ENCODE measurements around the gene PSMD6. TPM values are rescaled to one million over a fixed set of nuclear protein-coding genes. Genes with fewer than 3 reads are reported as not detected.
A peak's percentile ranks its signal among the peaks of the same experiment; 100 is the strongest.

The PSMD6 gene
- total RNA-seq, 1 experiment from 2014 or later: 62.7 TPM

DNA sequence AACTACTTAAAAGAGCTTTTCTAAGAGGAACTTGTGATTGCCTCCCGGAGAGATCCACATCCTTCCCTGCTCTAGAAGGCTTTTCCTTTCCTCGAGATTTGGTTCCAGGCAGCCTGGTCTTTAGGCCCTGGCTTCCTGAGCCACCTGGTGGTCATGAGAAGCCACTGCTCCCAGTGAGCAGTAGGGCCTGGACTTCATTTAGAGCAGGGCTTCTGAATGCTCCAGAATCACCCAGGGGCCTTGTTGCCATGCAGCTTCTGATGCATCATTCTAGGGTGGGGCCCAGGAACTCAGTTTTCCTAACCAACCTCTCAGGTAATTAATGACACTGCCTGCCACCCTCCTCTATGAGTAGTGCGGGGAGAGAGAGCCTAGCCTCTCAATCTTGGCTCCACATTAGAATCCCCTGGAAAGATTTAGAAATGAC is 29.6 kb downstream of the PSMD6 start:
- peak overlapping the region; percentile 23 for H3K27ac Mint-ChIP-seq (ENCODE audit: low read depth, unreplicated experiment)
- TF ChIP-seq, protein P1, sequence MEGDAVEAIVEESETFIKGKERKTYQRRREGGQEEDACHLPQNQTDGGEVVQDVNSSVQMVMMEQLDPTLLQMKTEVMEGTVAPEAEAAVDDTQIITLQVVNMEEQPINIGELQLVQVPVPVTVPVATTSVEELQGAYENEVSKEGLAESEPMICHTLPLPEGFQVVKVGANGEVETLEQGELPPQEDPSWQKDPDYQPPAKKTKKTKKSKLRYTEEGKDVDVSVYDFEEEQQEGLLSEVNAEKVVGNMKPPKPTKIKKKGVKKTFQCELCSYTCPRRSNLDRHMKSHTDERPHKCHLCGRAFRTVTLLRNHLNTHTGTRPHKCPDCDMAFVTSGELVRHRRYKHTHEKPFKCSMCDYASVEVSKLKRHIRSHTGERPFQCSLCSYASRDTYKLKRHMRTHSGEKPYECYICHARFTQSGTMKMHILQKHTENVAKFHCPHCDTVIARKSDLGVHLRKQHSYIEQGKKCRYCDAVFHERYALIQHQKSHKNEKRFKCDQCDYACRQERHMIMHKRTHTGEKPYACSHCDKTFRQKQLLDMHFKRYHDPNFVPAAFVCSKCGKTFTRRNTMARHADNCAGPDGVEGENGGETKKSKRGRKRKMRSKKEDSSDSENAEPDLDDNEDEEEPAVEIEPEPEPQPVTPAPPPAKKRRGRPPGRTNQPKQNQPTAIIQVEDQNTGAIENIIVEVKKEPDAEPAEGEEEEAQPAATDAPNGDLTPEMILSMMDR (IDR thresholded peaks at IDR 0.05; ENCODE audit: unreplicated experiment): peak; percentile 83
- no TSS peak for BruUV-seq (replicated peaks)
- H3K4me1 Mint-ChIP-seq (ENCODE audit: insufficient read depth, unreplicated experiment): no peaks in the 10 kb centered on the region
- H3K9me3 Mint-ChIP-seq (ENCODE audit: unreplicated experiment): no peaks in the 10 kb centered on the region
- H3K4me3 Mint-ChIP-seq (ENCODE audit: unreplicated experiment): no peak overlapping the region
- ChIA-PET CTCF (interaction anchor here (0.6 to 15.5 kb wide), 31 partner anchors 9 to 1372 kb away, joined by 3 to 359 read pairs (median 4); partner anchors contain the start of gene PSMD6), POLR2A (interaction anchor here (0.6 to 8.3 kb wide), 8 partner anchors 11 to 137 kb away, joined by 3 to 58 read pairs (median 6); no protein-coding TSS in a partner anchor)
- peak; percentile 77 for DNase-seq (ENCODE audit: unreplicated experiment)
- peaks cover 76% of the 10 kb centered on the region for H3K36me3 Mint-ChIP-seq (ENCODE audit: insufficient read depth, unreplicated experiment)
- intact Hi-C loops (cut with micrococcal nuclease): loop anchor here (1.0 to 10.0 kb wide), 5 partner anchors 17 to 649 kb away; partner anchors contain the start of genes C3orf49 and SCAANT1
- no peaks in the 10 kb centered on the region for H3K27me3 Mint-ChIP-seq (ENCODE audit: insufficient read depth, unreplicated experiment)

DNA sequence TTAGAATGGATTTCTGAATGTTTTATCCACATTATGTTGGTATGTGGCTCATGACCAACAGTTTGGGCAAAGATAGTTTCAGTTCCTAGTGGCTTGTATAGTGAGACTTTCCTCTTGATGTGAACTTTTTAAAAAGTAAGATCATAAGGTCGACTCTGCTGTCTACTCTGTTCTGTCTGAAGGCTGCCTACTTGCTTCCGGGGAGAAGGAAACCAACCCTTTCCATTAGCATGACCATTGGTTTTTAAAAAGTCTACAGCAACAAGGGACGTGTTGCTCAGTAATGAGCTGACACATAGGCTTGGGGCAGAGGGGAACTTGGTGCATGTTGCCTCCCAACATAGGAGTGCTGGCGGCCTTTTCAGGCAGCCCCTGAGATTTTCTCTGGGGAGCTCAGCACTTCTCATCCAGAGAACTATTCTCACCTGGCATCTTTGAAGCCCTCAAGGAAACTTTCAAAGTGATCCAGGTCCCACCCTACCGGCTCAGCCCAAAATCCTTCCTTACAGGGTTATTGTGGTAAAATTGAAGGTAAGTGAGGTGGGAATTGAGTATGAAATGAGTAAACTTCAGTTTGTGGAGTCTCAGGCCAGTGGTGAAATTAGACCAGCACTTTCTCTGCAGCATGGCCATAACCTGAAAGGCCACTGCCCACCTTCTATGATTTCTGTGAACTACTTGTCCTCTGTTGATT is 30.6 kb downstream of the PSMD6 start:
- H3K27ac Mint-ChIP-seq (ENCODE audit: low read depth, unreplicated experiment): peak overlapping the region; percentile 23
- intact Hi-C loops (cut with micrococcal nuclease): loop anchor here (1.0 to 10.0 kb wide), 5 partner anchors 16 to 648 kb away; partner anchors contain the start of genes C3orf49 and SCAANT1
- BruUV-seq (replicated peaks): no TSS peak
- POLR2A ChIA-PET: interaction anchor here (0.6 to 8.3 kb wide), 8 partner anchors 10 to 136 kb away, joined by 3 to 58 read pairs (median 6); no protein-coding TSS in a partner anchor
- peaks cover 76% of the 10 kb centered on the region for H3K36me3 Mint-ChIP-seq (ENCODE audit: insufficient read depth, unreplicated experiment)
- no peaks in the 10 kb centered on the region for H3K27me3 Mint-ChIP-seq (ENCODE audit: insufficient read depth, unreplicated experiment)
- H3K4me3 Mint-ChIP-seq (ENCODE audit: unreplicated experiment): no peak overlapping the region
- TF ChIP-seq, protein P1 (IDR thresholded peaks at IDR 0.05; ENCODE audit: unreplicated experiment): no peak
- CTCF ChIA-PET: interaction anchor here (0.6 to 15.5 kb wide), 25 partner anchors 8 to 1371 kb away, joined by 3 to 359 read pairs (median 4); partner anchors contain the start of gene PSMD6
- no peak for DNase-seq (ENCODE audit: unreplicated experiment)
- H3K4me1 Mint-ChIP-seq (ENCODE audit: insufficient read depth, unreplicated experiment): no peaks in the 10 kb centered on the region
- H3K9me3 Mint-ChIP-seq (ENCODE audit: unreplicated experiment): no peaks in the 10 kb centered on the region

DNA sequence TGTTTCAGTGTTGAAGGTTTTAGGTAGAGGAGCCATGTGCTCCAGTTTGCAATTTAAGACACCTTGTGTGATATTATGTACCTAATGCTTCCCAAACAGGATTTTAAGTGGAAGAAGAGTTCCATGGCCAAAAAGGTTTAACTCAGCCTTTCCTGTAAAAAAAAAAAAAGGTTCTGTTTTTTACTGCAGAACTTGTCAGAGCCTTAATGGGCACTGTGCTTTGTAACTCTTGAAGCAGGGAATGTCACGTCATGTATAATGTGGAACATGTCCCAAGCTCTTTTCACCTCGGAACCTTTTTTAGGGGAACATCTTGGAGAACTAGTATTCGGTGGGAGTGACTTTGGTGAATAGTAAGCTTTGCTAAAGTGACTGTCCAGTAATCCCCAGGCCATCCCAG is 31.6 kb downstream of the PSMD6 start:
- Mint-ChIP-seq H3K4me3 (ENCODE audit: unreplicated experiment) (no peak overlapping the region), H3K9me3 (ENCODE audit: unreplicated experiment) (no peaks in the 10 kb centered on the region), H3K4me1 (ENCODE audit: insufficient read depth, unreplicated experiment) (no peaks in the 10 kb centered on the region), H3K27ac (ENCODE audit: low read depth, unreplicated experiment) (peak overlapping the region; percentile 80), H3K27me3 (ENCODE audit: insufficient read depth, unreplicated experiment) (no peaks in the 10 kb centered on the region), H3K36me3 (ENCODE audit: insufficient read depth, unreplicated experiment) (peaks cover 76% of the 10 kb centered on the region)
- CTCF ChIA-PET: interaction anchor here (0.6 to 15.5 kb wide), 6 partner anchors 15 to 448 kb away, joined by 3 to 359 read pairs (median 30); partner anchors contain the start of gene PSMD6
- BruUV-seq (replicated peaks): no TSS peak
- DNase-seq (ENCODE audit: unreplicated experiment): no peak
- POLR2A ChIA-PET: interaction anchor here (0.6 to 8.3 kb wide), 5 partner anchors 8 to 41 kb away, joined by 3 to 58 read pairs (median 3); no protein-coding TSS in a partner anchor
- intact Hi-C loops (cut with micrococcal nuclease): loop anchor here (5.0 to 10.0 kb wide), 2 partner anchors 174 to 647 kb away; partner anchors contain the start of gene C3orf49
- TF ChIP-seq, protein P1 (IDR thresholded peaks at IDR 0.05; ENCODE audit: unreplicated experiment): no peak

DNA sequence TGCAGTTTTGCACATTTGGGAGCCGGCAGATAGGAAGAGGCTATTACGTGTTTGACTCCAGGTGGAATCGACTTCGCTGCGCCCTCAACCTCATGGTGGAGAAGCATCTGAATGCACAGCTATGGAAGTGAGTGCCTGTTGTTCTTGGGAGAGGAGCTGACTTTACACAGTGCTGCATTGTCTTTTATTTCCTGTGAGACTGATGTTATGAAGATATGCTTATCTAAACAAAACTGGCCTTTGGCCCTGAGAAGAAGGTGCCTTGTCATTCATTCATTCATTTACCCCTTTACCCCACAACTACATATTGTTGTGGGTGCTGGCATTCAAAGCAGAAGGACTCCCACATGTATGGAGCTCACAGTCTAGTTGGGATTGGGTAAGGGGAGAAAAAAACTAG is 32.6 kb downstream of the PSMD6 start:
- BruUV-seq (replicated peaks): no TSS peak
- Mint-ChIP-seq H3K27me3 (ENCODE audit: insufficient read depth, unreplicated experiment) (no peaks in the 10 kb centered on the region), H3K4me3 (ENCODE audit: unreplicated experiment) (no peak overlapping the region), H3K4me1 (ENCODE audit: insufficient read depth, unreplicated experiment) (no peaks in the 10 kb centered on the region), H3K9me3 (ENCODE audit: unreplicated experiment) (no peaks in the 10 kb centered on the region), H3K27ac (ENCODE audit: low read depth, unreplicated experiment) (peak overlapping the region; percentile 80), H3K36me3 (ENCODE audit: insufficient read depth, unreplicated experiment) (peaks cover 67% of the 10 kb centered on the region)
- no peak for DNase-seq (ENCODE audit: unreplicated experiment)
- intact Hi-C loops (cut with micrococcal nuclease): loop anchor here (5.0 to 10.0 kb wide), 2 partner anchors 173 to 646 kb away; partner anchors contain the start of gene C3orf49
- TF ChIP-seq, protein P1 (IDR thresholded peaks at IDR 0.05; ENCODE audit: unreplicated experiment): no peak
- POLR2A ChIA-PET: interaction anchor here (1.2 to 8.3 kb wide), 2 partner anchors 15 to 32 kb away, joined by 3 to 58 read pairs; no protein-coding TSS in a partner anchor
- CTCF ChIA-PET: interaction anchor here (1.4 to 15.5 kb wide), 4 partner anchors 14 to 641 kb away, joined by 3 to 359 read pairs (median 78); partner anchors contain the start of gene PSMD6
